GM18520 (cell line): ENCODE results near the gene PITPNB.

Experiments used
- ATAC-seq: cut with Tn5 transposase; IDR thresholded peaks from one replicate; pipeline ENCODE4 v1.9.1; 2021; ENCODE audit not compliant: unreplicated experiment

The PITPNB gene

GRCh38 chr22:27919222-27919941 lies at the start of gene PITPNB:
TSS of gene PITPNB (minus strand) at chr22:27919256. CDS start at chr22:27919191, 65 bp downstream.
- peak; percentile 84 for ATAC-seq

GRCh38 chr22:27966168-27967064 lies 47.4 kb upstream of the PITPNB start:
- no peak for ATAC-seq

- no peak for ATAC-seq
Measured at GRCh38 chr22:27962268-27963044, 43.4 kb upstream of the PITPNB start.

- no peak for ATAC-seq
Measured at GRCh38 chr22:27961680-27962079, 42.6 kb upstream of the PITPNB start.

- no peak for ATAC-seq
Measured at GRCh38 chr22:27961182-27961581, 42.1 kb upstream of the PITPNB start.

GRCh38 chr22:27959335-27960090 lies 40.5 kb upstream of the PITPNB start:
- no peak for ATAC-seq

- ATAC-seq = no peak
Measured at GRCh38 chr22:27952779-27953178, 33.7 kb upstream of the PITPNB start.

- no peak for ATAC-seq
Measured at GRCh38 chr22:27952091-27952490, 33.0 kb upstream of the PITPNB start.

GRCh38 chr22:27949421-27949820 lies 30.4 kb upstream of the PITPNB start:
- ATAC-seq = no peak

GRCh38 chr22:27948569-27948968 lies 29.5 kb upstream of the PITPNB start:
- ATAC-seq = no peak

- no peak for ATAC-seq
Measured at GRCh38 chr22:27947448-27947847, 28.4 kb upstream of the PITPNB start.

GRCh38 chr22:27941143-27941542 lies 22.1 kb upstream of the PITPNB start:
- ATAC-seq = no peak

- ATAC-seq = no peak
Measured at GRCh38 chr22:27937453-27937852, 18.4 kb upstream of the PITPNB start.

- no peak for ATAC-seq
Measured at GRCh38 chr22:27935897-27936296, 16.8 kb upstream of the PITPNB start.

GRCh38 chr22:27934069-27934468 lies 15.0 kb upstream of the PITPNB start:
- no peak for ATAC-seq

- ATAC-seq = no peak
Measured at GRCh38 chr22:27933186-27933983, 14.3 kb upstream of the PITPNB start.

GRCh38 chr22:27930331-27931060 lies 11.4 kb upstream of the PITPNB start:
- ATAC-seq = no peak

GRCh38 chr22:27927608-27928007 lies 8.6 kb upstream of the PITPNB start:
- ATAC-seq = no peak

GRCh38 chr22:27925331-27925730 lies 6.3 kb upstream of the PITPNB start:
- no peak for ATAC-seq
